ENCODE data around the gene RPIA.

DNA sequence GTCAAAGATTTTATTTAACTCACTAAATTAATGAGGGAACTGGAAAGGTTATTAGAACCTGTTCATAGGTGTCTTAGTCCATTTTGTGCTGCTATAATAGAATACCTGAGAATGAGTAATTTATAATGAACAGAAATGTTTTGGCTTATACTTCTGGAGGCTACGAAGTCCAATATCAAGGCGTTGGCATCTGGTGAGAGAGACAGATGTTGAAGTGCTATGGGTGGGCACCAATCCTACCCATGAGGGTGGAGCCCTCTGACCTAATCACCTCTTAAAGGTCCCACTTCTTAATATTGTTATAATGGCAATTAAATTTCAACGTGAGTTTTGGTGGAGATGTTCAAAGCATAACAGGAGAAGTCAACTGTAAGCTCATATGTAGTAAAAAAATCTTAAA is 5.1 kb downstream of the RPIA start:
- TF ChIP-seq, protein P1, sequence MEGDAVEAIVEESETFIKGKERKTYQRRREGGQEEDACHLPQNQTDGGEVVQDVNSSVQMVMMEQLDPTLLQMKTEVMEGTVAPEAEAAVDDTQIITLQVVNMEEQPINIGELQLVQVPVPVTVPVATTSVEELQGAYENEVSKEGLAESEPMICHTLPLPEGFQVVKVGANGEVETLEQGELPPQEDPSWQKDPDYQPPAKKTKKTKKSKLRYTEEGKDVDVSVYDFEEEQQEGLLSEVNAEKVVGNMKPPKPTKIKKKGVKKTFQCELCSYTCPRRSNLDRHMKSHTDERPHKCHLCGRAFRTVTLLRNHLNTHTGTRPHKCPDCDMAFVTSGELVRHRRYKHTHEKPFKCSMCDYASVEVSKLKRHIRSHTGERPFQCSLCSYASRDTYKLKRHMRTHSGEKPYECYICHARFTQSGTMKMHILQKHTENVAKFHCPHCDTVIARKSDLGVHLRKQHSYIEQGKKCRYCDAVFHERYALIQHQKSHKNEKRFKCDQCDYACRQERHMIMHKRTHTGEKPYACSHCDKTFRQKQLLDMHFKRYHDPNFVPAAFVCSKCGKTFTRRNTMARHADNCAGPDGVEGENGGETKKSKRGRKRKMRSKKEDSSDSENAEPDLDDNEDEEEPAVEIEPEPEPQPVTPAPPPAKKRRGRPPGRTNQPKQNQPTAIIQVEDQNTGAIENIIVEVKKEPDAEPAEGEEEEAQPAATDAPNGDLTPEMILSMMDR (IDR thresholded peaks at IDR 0.05): no peak
- TF ChIP-seq POLR2A (IDR thresholded peaks at IDR 0.05): no peak
